Stimulated activated CD8-positive, alpha-beta memory T cell treated with anti-CD3 and anti-CD28 coated beads, Interleukin-7, amount 100 ng/mL, for 4 hours (primary cell): Measurements from ENCODE around the gene WDR55.
A peak's percentile ranks its signal among the peaks of the same experiment; 100 is the strongest.
"Not testable (repeated sequence)": the region's sequence is repeated elsewhere in the genome, so short reads cannot be mapped to it uniquely, and the experiment has no call there.

Source experiments
- DNase-seq, 2 donors: peaks; one replicate each; pipeline ENCODE4 v3.0.0-alpha.2; 2020; ENCODE audit warnings: low read depth in 2 of 2

WDR55 gene, protein sequence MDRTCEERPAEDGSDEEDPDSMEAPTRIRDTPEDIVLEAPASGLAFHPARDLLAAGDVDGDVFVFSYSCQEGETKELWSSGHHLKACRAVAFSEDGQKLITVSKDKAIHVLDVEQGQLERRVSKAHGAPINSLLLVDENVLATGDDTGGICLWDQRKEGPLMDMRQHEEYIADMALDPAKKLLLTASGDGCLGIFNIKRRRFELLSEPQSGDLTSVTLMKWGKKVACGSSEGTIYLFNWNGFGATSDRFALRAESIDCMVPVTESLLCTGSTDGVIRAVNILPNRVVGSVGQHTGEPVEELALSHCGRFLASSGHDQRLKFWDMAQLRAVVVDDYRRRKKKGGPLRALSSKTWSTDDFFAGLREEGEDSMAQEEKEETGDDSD

DNA sequence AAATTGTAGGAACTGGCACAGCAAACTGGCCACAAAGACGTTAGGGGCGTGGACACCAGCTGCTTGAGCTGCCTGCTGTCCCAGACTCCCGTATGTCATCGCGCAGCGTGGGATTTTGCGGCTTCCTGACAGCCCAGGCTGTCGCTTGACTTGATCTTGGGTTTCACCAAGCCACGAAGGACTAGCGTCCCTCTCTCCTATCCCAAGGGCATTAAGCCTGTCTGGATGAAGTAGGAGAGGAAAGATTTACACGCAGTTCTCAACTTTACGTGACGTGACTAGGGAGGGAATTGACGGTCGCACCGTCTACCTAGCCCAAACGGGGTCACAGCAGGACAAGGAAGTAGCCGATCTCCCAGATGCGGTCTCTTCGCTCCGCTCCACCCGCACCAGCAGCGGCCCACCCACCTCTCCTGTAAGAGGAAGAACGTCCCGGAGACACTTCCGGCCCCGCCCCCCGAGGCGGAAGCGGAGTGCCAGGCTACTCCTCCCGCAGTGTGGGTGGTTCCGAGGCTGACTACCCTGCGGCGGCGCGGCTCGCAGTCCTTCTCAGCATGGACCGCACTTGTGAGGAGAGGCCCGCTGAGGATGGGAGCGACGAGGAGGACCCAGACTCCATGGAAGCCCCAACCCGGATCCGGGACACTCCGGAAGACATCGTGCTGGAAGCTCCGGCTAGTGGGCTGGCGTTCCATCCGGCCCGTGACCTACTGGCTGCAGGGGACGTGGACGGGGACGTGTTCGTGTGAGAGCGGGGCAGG lies at the start of gene WDR55:
Gene WDR55, plus strand, starts transcription at position 546 of the 761 bp plus-strand sequence. Its CDS starts 9 bp downstream, at position 555.
- DNase-seq = peak; percentile 92 to 96

DNA sequence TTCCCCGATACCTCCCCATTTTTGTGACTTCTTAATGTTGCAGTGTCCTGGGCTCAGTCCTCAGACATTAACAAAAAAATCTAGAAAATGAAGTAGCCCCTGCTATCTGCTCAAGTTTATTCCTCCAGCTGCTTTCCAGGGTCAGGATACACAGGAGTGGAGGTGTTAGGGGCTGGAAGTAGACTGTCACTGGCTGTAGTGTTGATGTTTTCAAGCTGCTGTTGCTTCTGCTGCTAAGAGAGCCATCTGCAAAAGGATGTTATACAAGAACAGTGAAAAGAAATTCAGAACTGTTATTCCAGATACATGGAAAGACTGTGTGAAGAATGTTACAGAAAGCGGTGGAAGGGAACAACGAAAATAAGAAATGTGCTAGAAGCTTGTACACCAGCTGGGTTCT lies 42.4 kb upstream of the WDR55 start:
- no peak for DNase-seq

DNA sequence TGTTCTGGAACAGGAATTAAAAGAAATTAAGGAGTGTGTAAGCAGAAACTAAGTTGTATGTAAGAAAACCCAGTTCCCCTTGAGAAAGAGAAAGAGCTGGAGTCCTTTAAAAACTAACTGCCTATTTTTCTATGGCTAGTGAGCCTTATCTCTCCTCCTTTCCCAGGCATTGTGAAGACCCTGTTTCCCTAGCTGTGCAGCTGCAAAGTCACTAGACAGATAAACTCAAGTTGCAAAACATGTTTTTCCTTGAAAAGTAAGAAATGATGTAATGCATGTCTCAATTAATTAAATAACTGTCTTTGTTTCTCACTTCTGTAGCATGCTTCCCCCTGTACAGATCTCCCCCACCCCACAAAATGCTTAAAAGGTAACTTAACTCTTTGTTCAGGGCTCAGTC lies 41.6 kb upstream of the WDR55 start:
- DNase-seq = not testable (repeated sequence)

DNA sequence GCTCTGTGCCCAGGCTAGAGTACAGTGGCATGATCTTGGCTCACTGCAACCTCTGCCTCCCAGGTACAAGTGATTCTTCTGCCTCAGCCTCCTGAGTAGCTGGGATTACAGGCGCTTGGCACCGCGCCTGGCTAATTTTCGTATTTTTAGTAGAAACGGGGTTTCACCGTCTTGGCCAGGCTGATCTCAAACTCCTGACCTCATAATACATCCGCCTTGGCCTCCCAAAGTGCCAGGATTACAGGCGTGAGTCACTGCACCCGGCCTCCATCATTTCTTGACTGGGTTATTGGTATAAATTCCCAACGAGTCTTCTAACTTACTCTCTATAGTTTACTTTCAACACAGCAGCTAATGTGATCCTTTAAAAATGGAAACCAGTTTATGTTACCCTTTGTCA lies 39.8 kb upstream of the WDR55 start:
- not testable (repeated sequence) for DNase-seq

DNA sequence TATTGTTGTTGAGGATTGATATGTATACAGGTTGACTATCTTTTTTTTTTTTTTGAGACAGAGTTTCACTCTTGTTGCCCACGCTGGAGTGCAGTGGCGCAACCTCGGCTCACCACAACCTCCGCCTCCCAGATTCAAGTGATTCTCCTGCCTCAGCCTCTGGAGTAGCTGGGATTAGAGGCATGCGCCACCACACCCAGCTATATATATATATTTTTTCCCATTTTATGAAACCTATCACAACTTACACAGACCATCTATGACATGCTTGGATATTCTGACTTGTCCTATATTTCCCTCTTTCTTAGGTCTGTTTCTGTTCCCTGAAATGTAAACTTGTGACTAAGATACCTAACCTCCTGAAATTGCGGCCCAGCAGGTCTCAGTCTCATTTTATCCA lies 36.7 kb upstream of the WDR55 start:
- no peak for DNase-seq

DNA sequence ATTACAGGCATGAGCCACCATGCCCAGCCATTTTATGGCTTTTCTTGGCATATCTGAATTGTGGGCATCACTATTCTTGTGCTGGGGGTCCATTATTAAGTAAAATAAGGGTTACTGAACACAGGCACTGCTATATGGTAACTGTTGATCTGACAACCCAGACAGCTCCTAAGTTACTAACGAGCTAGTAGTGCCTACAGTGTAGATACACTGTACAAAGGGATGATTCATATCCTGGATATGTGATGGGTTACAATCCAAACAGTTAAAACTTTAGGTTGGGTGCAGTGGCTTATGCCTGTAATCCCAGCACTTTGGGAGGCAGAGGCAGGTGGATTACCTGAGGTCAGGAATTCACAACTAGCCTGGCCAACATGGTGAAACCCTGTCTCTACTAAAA lies 36.0 kb upstream of the WDR55 start:
- no peak for DNase-seq

DNA sequence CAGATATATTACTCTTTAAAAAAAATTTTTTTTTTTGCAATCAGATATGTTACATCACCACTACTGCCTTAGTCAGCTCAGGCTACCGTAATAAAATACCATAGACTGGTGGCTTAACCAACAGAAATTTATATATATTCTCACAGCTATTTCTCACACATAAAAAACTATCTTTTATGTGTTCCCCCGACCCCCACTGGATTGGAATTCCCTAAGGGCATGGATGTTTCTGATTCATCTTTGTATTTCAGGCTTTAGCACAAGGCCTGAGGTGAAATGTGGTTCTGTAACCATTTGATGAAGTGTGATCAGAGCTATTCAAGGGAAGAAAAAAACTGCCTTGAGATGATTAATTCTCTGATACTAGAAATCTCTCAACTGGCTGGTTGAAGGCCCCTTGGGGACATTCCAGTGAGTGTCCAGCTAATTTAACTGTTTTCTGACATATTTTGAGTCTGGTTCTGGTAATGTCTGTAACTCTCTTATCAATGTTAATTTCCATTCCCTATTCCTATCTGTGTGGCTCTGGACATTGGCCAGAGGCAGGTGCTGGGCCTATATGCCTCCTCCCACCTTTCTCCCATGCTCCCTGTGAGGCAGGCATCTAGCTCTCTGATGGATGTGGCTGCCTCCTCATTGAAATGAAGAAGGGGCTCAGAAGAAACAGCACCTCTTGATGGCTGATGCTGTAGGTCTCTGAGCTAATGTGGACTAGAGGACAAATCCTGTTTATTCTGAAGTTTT lies 34.2 kb upstream of the WDR55 start:
- DNase-seq = no peak

DNA sequence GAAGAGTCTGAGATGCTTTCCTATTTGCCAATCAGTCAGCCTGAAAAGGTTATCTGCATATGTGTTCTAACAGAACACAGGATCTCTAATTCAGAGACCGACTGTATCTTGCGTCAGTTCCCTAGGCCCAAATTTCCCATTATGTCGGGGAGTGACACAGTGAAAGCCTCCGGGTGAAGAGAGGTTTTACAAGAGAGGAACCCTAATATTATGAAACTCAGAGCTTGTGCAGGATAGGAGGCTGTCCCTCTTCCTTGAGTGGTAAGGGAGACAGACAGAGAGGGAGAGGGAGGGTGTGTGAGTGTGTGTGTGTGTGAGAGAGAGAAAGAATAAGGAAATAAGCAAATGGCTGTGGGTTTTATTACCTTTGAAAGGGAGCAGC lies 33.7 kb upstream of the WDR55 start:
- DNase-seq = no peak

DNA sequence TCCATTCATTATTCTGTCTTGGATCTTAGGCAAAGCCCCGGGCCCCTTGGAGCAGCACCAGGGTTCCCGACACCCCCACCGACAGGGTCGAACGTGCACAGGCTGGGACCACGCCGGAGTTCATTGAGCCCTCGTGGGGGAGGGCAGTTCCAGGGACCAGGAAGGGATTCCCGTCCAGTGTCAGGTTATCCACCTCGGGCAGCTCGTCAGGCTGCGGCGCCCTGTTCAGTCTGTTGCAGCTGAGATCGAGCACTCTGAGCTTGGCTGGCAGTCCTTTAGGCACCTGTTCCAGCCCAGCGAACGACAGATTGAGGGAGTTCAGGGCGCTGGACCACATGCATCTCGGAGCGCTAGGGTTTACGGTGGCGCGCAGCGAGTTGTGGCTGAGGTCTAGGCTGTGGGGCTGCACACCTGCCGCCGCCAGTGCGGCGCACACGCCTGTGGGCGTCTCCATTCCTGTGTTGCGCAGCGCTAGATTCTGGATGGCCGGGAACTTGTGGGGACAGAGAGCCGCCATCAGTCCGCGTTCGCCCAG lies 32.8 kb upstream of the WDR55 start:
- DNase-seq = no peak

DNA sequence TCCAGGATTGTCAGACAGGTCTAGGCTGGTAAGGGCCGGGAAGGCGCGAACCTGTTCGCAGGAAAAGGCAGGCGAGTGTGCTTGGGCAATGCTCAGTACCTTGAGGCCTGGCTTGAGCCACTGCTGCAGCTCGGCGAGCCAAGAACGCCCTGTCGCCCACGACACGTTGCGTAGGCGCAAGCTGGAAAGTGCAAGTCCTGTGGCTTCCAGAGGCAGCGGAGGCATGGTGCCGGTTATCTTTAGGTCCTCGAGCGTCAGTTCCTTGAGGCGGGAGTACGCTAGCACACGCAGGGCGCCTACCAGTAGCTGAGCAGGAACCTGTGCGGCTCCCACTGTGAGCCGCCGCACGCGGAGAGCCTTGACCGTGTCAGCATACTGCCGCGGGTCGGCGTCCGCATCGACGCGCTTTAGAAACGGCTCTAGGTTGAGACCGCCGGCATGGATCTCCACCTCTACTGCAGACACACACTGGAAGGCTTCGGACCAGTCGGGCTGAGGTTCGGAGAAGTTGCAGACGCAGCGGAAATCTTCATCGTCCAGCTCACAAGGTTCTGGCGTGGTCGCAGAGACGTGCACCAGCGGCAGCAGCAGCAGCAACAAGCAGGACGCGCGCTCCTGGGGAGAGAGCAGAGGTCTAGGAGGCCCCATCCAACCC lies 32.2 kb upstream of the WDR55 start:
- peak in 1 of 2 donors; percentile 41 for DNase-seq

DNA sequence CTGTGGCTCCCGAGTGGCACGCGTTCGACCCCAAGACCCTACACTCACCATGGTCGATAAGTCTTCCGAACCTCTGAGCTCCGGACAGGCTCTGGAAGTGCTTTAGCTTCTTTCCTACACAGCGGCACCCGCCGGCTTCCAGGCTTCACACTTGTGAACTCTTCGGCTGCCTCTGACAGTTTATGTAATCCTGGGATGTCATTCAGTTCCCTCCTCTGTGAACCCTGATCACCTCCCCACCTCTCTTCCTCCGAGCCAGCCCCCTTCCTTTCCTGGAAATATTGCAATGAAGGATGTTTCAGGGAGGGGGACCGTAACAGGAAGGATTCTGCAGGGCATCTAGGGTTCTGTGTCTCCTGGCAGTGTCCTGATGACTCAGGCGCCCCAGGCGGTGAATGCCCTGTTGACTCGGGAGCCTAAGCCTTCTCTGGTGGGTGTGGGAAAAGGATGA lies 31.7 kb upstream of the WDR55 start, which contains the start of gene CD14:
Gene CD14, minus strand, starts transcription at position 155 of the 451 bp plus-strand sequence. Its CDS starts 104 bp downstream, at position 51.
- no peak for DNase-seq

DNA sequence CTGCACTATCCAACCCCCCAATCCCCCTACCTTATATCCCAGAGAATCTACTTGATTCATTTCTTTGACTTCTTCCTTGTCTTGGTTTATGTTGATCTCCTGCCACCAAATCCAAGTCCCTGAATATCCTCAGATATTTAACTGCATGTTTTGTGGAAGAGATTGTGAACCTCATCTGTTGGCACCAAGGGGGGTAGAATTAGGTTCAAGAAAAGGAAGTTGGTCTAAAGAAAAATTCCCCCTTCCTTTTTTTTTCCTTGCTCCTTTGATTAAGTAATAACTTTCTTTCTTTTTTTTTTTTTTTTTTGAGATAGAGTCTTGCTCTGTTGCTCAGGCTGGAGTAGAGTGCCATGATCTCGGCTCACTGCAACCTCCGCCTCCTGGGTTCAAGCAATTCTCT lies 31.2 kb upstream of the WDR55 start:
- DNase-seq = no peak

DNA sequence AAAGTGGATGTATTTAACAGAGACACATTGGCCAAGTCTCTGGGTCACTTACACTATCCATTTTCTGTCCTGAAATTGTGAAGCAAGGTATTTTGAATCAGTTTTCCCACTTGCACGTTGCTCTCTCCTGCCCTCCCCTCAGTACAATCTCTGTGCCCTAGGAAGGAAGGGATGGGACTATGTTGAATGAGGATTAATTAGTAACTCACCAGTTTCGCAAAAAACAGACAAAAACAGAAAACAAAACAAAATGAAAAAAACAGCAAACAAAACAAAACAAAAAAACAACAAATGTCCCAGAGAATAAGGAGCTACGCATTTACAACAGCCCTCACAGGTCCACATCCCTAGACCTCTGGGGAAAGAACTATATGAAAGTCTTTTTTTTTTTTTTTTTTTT lies 30.6 kb upstream of the WDR55 start:
- no peak for DNase-seq

DNA sequence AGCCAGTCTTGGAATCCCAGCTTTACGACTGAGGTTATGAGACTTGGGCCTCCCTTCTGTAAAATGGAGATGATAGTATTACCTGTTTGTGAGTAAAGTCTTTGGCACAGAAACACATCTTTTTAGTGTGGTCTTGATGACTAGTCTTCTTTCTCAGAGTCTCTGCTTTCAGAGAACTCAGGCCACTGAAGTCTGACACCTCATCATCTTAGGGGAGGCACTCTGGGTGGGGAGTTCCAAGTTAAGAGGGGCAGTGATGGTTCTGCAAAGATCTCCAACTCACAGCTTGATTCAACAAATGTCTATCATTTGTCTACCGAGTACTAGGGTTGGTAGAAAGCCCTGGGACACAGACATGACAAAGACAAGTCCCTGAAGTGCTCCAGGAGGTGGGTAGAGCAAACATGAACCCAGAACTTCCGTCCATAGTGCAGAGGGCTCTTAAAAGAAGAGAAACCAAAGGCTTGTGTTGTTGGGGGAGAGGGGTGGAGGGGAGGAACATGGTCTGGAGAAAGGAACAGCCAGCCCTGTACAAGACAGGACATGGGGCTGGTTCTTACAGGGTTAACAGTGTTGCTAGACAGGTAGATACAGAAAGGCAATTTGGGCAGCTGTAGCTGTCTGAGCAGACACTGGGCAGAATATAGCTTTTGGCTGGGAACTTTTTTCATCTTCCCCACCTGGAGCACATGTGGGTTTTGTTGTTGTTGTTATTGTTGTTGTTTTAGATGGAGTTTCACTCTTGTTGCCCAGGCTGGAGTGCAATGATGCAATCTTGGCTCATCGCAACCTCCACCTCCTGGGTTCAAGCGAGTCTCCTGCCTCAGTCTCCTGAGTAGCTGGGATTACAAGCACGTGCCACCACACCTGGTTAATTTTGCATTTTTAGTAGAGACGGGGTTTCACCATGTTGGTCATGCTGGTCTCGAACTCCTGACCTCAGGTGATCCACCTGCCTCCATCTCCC lies 29.1 kb upstream of the WDR55 start:
- DNase-seq = no peak

DNA sequence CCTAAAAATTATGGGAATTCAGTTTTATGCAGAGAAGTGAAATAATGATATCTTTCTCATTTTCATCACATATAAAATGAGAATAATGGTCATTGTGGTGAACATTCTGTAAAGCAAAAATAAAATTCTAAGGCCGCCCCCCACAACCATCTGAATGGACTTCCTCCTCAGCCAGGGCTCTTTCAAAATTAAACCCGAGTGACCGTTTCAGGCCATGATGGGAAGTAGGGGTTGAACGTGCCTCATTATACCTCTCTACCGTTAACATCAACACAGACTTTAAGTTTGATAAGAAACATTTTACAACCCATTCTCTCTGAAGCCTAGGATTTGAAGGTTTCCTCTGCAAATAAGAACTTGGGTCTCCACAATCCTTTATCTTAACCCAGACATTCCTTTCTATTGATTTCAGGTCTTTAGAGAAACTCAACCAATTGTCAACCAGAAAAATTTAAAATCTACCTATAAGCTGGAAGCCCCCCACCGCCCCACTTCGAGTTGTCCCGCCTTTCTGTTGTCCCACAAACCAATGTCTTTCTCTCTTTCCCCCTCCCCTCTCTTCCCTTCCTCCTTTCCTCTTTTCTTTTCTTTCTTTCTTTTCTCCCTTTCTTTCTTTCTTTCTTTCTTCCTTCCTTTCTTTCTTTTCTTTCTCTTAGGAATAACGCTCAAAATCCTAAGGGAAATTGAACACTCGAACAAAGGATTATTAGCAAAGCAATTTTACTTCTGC lies 27.2 kb upstream of the WDR55 start:
- no peak for DNase-seq

DNA sequence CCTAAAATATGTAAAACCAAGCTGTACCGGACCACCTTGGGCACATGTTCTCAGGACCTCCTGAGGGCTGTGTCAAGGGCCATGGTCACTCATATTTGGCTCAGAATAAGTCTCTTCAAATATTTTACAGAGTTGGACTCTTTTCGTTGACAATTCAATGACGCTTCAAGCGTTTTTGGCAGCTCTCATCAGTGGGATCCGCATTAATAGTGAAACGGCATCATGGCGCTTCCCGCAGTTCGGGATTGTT lies 25.9 kb upstream of the WDR55 start:
- DNase-seq = not testable (repeated sequence)

DNA sequence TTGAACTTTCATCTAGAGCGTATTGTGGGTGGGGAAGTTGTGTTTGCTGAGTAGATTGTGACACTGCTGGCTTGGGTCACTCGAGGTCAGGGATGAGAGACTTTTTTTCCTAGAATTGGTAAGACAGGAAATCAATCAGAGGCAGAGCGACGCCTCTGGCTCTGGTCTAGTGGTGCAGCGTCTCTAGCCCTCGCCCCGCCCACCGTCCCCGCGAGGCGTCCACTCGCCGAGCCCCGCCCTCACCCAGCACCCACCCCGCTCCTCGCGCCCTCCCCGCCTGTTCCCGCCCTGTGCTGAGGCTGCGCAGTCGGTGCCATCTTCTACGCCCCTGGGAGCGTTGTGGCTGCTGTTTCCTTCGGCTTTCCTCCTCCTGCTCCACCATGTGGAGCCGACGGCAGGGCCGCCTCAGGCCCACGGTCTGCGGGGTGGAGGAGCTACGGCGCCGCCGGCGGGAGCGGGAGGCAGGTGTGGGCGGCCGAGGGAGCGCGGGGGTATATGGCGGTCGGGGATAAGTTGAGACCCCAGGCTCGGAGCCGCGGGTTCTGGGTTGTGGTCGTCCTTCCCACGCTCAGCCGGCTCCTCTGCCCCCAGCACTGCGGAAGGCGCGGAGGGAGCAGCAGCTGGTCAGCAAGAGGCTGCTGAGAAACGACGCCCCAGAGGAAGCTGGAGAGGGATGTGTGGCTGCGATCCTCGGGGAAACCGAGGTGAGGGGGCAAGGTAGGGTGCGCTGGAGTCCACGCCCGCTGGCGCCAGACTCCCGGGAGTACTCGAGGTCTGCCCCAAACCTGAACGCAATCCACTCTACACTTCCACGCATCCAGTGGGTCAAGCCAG lies 25.3 kb upstream of the WDR55 start, which contains the start of gene TMCO6:
Gene TMCO6, plus strand, starts transcription at position 304 of the 834 bp plus-strand sequence. Its CDS starts 77 bp downstream, at position 381.
- DNase-seq = peak; percentile 93 to 96

DNA sequence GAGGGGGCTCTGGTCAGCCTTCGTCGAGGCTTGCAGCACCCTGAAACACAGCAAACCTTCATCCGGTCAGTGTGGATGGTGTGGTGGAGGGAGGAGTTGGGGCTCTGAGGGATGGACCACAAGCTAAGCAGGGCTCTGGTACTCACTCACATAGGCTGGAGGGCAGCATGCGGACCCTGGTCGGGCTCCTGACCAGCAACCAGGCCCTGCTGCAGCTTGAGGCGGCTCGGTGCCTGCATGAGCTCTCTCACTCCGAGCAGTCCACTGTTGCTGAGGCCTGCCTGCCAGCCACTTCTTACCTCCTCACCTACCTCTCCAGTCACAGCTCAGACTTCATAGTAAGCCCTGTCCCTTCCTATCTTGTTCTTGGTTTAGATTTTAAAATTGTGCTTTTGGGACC lies 23.0 kb upstream of the WDR55 start:
- DNase-seq = no peak

DNA sequence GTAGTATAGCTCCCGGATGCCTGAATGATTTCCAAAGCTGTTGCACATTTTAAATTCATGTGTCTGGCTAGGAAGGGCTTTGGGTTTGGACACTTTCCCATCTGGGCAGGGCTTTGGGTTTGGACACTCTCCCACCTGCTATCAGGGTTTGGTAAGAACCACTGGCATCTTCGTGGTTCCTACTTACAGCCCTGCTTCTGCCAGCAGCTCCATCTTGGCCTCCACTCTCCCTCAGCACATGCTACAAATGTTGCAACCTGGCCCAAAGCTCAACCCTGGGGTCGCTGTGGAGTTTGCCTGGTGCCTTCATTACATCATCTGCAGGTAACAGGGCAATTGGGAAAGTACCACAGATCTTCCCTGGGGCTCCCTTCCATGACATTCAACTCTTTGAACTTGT lies 22.0 kb upstream of the WDR55 start:
- DNase-seq = no peak
